HG03097 (cell line): Measurements from ENCODE around the gene DNAH1.
"Not testable (repeated sequence)": the region's sequence is repeated elsewhere in the genome, so short reads cannot be mapped to it uniquely, and the experiment has no call there.

ENCODE experiments used
- ATAC-seq: cut with Tn5 transposase; IDR thresholded peaks from one replicate; pipeline ENCODE4 v1.9.1; 2021; ENCODE audit not compliant: unreplicated experiment, low FRiP score

DNAH1 gene

DNA sequence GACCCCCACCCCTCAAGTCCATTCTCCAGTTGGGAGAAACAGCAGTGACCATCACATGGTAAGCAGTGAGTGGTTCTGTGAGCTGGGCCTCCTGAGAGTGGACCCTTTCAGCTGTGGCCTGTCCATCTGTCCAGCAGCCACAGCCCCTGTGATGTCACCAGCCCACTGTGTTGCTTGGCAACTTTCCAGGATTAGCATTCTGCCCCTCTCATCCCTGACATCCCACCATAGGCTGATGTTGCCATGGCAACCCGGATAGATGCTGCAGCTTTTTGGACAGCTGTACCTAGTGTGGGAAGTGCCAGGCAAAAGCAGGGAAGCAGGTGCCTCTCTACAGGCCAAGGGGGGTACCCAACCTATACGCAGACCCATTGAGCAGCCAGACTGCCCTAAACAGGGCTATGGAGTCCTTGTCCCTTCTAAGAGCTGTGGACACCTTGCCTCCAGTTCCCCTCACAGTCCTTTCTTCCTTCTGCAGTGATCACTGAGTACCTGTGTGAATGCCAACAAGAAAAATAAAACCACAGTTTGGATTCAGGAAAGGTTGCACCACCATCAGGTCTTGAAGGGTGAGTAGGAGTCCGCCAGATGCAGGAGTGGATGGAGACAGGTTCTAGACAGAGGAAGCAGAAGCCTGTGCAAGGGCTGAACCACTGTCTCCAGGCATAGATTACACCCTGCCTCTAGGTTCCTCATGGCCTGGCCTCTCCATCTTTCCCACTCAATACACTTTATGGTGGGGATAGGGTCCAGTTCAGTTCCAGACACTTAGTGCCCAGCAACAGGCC, at the start of gene DNAH1:
DNAH1 (plus strand) TSS at position 343 of the 788 bp plus-strand sequence. CDS start 6,124 bp downstream, outside the sequence.
- ATAC-seq = no peak

DNA sequence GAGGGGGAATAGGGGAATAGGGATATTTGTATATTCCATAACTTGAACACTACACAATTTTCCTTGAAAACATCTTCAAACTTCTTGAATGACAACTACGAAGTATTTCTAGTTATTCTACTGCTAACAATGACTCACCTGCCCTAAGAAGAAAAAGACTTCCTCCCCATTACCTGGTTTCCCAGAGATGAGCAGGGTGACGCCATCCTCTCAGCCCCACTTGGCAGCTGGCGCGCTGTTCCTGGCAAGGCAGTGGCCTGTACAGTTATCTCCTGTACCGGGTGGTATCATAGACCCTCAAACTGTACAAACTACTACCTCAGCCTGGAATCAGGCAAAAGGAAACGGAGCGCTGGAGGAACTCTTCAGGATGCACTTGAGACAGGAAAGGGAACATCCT, 48.1 kb upstream of the DNAH1 start:
- ATAC-seq = no peak

- ATAC-seq = no peak
Observed at GRCh38 chr3:52269776-52270175, 46.3 kb upstream of the DNAH1 start.

DNA sequence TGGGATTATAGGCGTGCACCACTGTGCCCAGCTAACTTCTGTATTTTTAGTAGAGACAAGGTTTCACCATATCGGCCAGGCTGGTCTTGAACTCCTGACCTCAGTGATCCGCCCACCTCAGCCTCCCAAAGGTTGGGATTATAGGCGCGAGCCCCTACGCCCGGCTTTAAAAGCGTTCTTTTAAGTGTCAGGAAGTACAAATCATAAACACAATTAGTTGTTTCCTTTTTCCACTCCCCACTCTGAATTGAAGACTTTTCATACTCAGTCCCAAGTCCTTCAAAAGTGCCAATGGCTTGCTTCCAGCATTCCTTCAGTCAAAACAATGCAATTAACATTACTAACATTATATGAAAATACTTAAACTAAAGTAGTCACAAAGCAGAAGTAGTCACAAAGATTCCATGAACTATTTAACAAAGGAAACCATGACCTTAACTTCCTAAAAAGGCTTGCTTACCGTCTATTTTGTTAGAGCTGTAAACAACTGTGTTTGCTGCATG, 45.8 kb upstream of the DNAH1 start:
- no peak for ATAC-seq

- ATAC-seq = not testable (repeated sequence)
Observed at GRCh38 chr3:52272172-52272571, 43.9 kb upstream of the DNAH1 start.

DNA sequence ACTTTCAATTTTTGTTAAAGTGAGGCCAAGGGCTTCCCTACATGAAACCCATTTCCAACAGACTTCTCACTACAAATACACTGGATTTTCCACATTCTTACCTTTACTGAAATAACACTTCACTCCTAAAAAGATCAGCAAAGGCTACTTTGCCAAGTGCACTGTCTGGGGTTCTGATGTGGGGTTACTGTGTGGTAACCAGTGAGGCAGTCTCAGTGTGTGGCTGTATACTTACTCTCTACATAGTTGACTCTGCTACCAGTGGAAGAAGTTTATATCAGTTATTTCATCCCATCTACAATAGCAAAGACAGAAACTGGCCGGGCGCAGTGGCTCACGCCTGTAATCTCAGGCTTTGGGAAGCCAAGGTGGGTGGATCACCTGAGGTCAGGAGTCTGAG, 43.3 kb upstream of the DNAH1 start:
- no peak for ATAC-seq

DNA sequence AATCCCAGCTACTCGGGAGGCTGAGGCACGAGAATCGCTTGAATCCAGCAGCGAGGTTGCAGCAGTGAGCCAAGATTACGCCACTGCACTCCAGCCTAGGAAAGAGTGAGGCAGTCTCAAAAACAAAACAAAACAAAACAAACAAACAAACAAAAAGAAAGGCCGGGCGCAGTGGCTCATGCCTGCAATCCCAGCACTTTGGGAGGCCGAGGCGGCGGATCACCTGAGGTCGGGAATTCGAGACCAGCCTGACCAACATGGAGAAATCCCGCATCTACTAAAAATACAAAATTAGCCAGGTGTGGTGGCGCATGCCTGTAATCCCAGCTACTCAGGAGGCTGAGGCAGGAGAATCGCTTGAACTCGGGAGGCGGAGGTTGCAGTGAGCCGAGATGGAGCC, 41.3 kb upstream of the DNAH1 start:
- not testable (repeated sequence) for ATAC-seq

GRCh38 chr3:52277071-52277964, 38.8 kb upstream of the DNAH1 start:
- ATAC-seq = no peak

DNA sequence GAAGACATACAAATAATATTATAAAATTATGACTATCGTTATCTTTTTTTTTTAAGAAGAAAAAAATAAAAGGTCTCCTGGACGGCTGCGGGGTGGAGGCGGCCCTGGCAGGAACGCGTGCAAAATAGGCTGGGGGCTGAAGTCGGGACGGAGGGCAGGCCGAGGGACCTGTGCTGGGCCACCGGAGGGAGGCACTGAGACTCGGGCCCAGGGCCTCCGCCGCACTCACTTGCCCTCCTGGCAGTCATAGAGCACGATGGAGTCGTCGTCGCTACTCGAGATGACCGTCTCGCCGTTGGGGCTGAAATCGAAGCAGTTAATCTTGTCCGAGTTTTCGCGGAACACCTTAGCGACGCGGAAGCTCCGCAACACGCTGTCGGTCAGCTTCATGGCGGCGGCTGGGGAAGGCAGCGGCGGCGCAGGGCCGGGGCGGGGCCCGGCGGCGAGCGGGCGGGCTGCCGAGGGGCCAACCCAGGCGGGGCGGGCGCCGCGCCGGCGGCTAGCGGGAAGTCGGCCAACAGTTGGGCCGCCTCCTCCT, 38.1 kb upstream of the DNAH1 start:
- peak; percentile 50 for ATAC-seq

DNA sequence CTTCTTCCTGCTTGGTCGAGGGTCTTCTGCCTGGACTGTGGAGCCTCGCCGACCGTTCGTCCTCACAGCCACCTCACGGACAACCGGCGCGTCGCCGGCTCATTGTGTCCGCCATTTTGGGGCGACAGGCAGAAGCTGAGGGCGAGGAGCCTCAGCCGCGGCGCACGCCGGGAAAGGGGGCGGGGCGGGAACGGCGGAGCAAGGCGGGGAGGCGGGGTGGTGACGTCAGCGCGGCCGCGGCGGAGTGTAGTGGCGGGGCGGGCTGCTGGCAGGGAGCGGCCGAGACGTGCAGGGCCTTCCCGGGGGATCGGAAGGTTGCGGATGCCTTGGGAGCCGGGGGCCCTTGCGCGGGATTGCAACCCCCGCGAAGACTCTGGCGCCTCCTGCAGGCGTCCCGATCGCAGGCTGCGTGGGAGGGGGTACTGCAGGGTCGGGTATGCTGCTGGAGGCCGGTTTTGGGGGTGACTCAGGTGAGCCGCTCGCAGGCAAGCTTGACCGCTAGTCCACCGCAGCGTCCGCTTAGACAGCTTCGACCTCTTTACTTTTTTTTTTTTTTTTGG, 37.5 kb upstream of the DNAH1 start, which contains the start of gene WDR82:
WDR82 (minus strand) TSS at position 140 of the 560 bp plus-strand sequence. CDS start 288 bp downstream, outside the sequence.
- peak; percentile 82 for ATAC-seq

DNA sequence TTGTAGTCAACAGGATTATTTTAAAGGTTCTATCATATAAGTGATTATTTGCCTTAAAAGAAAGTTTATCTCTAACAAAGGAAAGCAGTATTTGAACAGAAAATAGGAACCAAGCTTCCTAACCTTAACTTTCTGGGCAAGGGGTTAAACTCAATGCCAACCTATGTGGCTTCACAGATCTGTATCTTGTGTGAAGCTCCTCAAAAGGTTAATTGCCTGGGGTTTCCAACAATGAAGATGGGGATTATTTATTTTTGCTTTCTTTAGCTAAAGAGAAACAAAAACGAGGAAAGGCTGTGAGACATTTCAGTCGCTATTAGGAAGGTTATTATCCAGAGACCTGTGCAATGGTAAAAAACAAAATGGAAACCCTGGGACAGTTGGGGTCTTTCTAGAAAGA, 36.5 kb upstream of the DNAH1 start:
- ATAC-seq = no peak

GRCh38 chr3:52280050-52280461, 36.1 kb upstream of the DNAH1 start:
- no peak for ATAC-seq

- no peak for ATAC-seq
Observed at GRCh38 chr3:52281981-52282801, 33.9 kb upstream of the DNAH1 start.

DNA sequence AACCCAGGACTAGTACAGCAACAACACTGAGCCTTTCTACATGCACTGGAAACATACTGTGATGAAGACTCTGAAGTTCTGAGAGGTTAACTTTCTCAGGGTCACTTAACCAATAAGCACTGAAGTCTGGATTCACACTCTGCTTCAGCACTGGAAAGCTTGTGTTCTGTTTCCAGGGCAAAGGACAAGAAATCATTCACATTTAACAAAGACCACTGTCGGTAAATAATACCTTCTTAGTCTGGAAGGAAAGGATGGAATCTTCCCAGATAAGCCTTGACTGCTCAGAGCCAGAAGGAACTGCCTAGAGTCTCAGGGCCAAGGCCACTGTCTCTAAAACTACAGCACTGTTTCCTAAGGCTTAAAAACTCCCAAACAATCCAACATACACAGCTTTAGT, 32.8 kb upstream of the DNAH1 start:
- no peak for ATAC-seq

DNA sequence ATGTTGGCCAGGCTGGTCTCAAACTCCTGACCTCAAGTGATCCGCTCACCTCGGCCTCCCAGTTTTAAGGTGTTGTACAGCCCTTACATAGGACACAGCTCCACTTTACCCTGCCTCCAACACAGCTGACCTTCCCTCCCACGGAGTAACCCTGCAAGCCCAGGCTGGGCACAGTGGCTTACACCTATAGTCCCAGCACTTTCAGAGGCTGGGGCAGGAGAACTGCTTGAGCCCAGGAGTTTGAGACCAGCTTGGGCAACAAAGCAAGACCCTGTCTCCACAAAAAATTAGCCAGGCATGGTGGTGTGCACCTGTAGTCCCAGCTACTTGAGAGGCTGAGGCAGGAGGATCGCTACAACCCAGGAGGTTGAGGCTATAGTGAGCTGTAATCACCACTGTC, 32.1 kb upstream of the DNAH1 start:
- ATAC-seq = not testable (repeated sequence)

DNA sequence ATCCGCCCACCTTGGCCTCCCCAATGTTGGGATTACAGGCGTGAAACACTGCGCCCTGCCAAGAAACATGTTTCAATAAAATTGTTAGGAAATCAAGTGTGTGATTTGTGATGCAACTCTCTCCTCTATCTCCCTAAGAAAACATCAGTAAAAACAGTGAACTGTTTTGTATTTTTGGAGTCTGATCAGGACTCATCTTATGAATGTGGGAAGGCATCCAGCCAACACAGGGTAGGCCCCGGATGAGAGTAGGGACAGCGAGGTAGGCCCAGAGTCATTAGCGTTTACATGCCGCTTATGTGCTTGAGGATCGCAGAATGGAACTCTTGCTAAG, 29.4 kb upstream of the DNAH1 start:
- ATAC-seq = no peak

- no peak for ATAC-seq
Observed at GRCh38 chr3:52288674-52289073, 27.4 kb upstream of the DNAH1 start.

DNA sequence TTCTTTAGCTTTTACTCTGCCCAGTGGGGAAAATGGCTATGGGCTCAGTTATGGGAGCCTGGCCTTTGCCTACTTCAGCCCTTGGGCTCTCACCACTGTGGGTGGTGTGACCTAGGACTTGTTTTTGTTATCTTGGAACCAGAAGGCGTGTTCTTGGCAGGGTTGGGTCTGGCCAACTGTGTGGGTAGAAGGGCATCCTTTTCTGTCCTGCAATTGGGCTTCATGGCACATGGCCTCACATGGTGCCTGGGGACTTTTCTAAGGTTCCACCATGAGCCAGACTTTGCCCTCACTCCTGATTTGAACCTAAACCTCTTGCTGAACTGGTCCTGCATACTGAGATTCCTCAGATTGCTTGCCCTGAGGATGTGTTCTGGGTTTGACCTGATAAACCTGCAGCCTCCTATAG, 26.8 kb upstream of the DNAH1 start:
- ATAC-seq = no peak

GRCh38 chr3:52289747-52290595, 26.1 kb upstream of the DNAH1 start:
- ATAC-seq = no peak
